SH-SY5Y (cell line): Measurements from ENCODE around the gene MORC1.

Source experiments
- GATA2 ChIP-seq: IDR thresholded peaks from 2 replicates; pipeline ENCODE4 v1.6.1; 2011; ENCODE audit warnings: mild to moderate bottlenecking, low read depth, low read length
- GATA3 ChIP-seq: IDR thresholded peaks from 2 replicates; pipeline ENCODE4 v1.6.1; 2011; ENCODE audit warnings: low read depth, mild to moderate bottlenecking, low read length, moderate library complexity

GRCh38 chr3:108914774-108915641 lies 202.9 kb downstream of the MORC1 start:
- no peak for TF ChIP-seq GATA2
- no peak for TF ChIP-seq GATA3
